Activated CD4-positive, CD25-positive, alpha-beta regulatory T cell (primary cell): ENCODE measurements around the gene LCT.

ENCODE experiments used
- DNase-seq, 4 experiments: peaks; one replicate each; lab custom pipeline; 2025; lab: John Stamatoyannopoulos, UW

LCT gene

GRCh38 chr2:135741395-135742324 is 95.3 kb downstream of the LCT start, which contains the start of gene UBXN4:
TSS of gene UBXN4 (plus strand) at chr2:135741855. CDS start at chr2:135741930, 75 bp downstream.
- DNase-seq = peak; percentile 85 to 93 (median 90)

GRCh38 chr2:135741043-135741394 is 96.0 kb downstream of the LCT start:
- DNase-seq = no peak

GRCh38 chr2:135740206-135740605 is 96.8 kb downstream of the LCT start:
- DNase-seq = no peak
